Measurements from ENCODE around the gene GLCE. TPM values are rescaled to one million over a fixed set of nuclear protein-coding genes. Genes with fewer than 3 reads are reported as not detected.

The GLCE gene
- total and polyA plus RNA-seq, 4 donors: 6.8 to 26.3 (median 13.7) TPM

DNA sequence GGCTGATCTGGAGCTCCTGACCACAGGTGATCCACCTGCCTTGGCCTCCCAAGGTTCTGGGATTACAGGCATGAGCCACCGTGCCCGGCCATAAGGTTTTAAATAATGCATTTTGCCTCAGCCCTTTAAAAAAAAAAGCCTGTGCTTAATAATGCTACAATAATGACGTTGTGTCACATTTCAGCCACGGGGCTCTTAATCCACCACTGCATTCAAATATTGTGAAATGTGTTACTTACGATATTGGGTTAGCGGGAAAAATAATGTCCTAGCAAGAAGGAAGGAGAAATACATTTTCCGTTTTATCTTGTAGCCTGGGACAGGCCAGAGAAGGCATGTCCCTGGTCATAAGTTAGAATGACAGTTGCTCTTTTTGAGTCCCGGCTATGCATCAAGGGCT, 155.9 kb downstream of the GLCE start:
- DNase-seq (ENCODE audit: low spot score): no peak
- H3K9ac ChIP-seq (ENCODE audit: low read depth in 1 of 2, low read length in 2 of 2): no peak overlapping the region

GRCh38 chr15:69317392-69317841, 157.0 kb downstream of the GLCE start:
- Histone ChIP-seq H3K9me3 (ENCODE audit: control insufficient read depth in 4 of 4, low read length in 3 of 4) (no peaks in the 10 kb centered on the region), H3K9ac (ENCODE audit: low read depth in 1 of 2, low read length in 2 of 2) (no peak overlapping the region), H3K27me3 (ENCODE audit: control insufficient read depth in 4 of 4, insufficient read depth in 4 of 4, low read length in 3 of 4) (no peaks in the 10 kb centered on the region), H3K4me3 (ENCODE audit: low read depth in 1 of 3, low read length in 3 of 3) (no peak overlapping the region), H3K27ac (ENCODE audit: low read depth in 1 of 2, low read length in 2 of 2) (no peak overlapping the region), H3K36me3 (ENCODE audit: control insufficient read depth in 4 of 4, insufficient read depth in 3 of 4, low read depth in 1 of 4, low read length in 3 of 4) (no peaks in the 10 kb centered on the region), H3K4me1 (ENCODE audit: control insufficient read depth in 4 of 4, insufficient read depth in 4 of 4, low read length in 3 of 4) (no peaks in the 10 kb centered on the region)
- no peak for DNase-seq (ENCODE audit: low spot score)
- 54% methylated on average over 5 of the region's 5 CpGs for WGBS
- no peak for TF ChIP-seq FOXA1 (IDR thresholded peaks at IDR 0.05)
- TF ChIP-seq, protein P1, sequence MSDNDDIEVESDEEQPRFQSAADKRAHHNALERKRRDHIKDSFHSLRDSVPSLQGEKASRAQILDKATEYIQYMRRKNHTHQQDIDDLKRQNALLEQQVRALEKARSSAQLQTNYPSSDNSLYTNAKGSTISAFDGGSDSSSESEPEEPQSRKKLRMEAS (IDR thresholded peaks at IDR 0.05): no peak
- no peak for TF ChIP-seq RAD21 (IDR thresholded peaks at IDR 0.05)
- TF ChIP-seq RXRA (IDR thresholded peaks at IDR 0.05): no peak
- TF ChIP-seq, protein P2, sequence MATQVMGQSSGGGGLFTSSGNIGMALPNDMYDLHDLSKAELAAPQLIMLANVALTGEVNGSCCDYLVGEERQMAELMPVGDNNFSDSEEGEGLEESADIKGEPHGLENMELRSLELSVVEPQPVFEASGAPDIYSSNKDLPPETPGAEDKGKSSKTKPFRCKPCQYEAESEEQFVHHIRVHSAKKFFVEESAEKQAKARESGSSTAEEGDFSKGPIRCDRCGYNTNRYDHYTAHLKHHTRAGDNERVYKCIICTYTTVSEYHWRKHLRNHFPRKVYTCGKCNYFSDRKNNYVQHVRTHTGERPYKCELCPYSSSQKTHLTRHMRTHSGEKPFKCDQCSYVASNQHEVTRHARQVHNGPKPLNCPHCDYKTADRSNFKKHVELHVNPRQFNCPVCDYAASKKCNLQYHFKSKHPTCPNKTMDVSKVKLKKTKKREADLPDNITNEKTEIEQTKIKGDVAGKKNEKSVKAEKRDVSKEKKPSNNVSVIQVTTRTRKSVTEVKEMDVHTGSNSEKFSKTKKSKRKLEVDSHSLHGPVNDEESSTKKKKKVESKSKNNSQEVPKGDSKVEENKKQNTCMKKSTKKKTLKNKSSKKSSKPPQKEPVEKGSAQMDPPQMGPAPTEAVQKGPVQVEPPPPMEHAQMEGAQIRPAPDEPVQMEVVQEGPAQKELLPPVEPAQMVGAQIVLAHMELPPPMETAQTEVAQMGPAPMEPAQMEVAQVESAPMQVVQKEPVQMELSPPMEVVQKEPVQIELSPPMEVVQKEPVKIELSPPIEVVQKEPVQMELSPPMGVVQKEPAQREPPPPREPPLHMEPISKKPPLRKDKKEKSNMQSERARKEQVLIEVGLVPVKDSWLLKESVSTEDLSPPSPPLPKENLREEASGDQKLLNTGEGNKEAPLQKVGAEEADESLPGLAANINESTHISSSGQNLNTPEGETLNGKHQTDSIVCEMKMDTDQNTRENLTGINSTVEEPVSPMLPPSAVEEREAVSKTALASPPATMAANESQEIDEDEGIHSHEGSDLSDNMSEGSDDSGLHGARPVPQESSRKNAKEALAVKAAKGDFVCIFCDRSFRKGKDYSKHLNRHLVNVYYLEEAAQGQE (IDR thresholded peaks at IDR 0.05): no peak
- no peak for TF ChIP-seq EGR1 (IDR thresholded peaks at IDR 0.05; ENCODE audit: low read depth in 2 of 2)
- TF ChIP-seq GABPA (IDR thresholded peaks at IDR 0.05 in 1 of 2, conservative IDR thresholded peaks at IDR 0.05 in 1 of 2): no peak
- no peak for TF ChIP-seq FOXA2 (IDR thresholded peaks at IDR 0.05)
- TF ChIP-seq JUND (IDR thresholded peaks at IDR 0.05): no peak
- no peak for TF ChIP-seq ATF3 (IDR thresholded peaks at IDR 0.05)
- TF ChIP-seq TAF1 (conservative IDR thresholded peaks at IDR 0.05): no peak
- TF ChIP-seq HNF4A (conservative IDR thresholded peaks at IDR 0.05): no peak
- no peak for TF ChIP-seq HNF4G (IDR thresholded peaks at IDR 0.05)
- no peak for TF ChIP-seq NR2F2 (IDR thresholded peaks at IDR 0.05)
- no peak for TF ChIP-seq ZBTB33 (IDR thresholded peaks at IDR 0.05)
- no peak for TF ChIP-seq SP1 (IDR thresholded peaks at IDR 0.05)

More for the DNA sequence above, 155.9 kb downstream of the GLCE start:
- H3K27ac ChIP-seq (ENCODE audit: low read depth in 1 of 2, low read length in 2 of 2): no peak overlapping the region
- H3K36me3 ChIP-seq (ENCODE audit: control insufficient read depth in 4 of 4, insufficient read depth in 3 of 4, low read depth in 1 of 4, low read length in 3 of 4): no peaks in the 10 kb centered on the region
- no peak overlapping the region for H3K4me3 ChIP-seq (ENCODE audit: low read depth in 1 of 3, low read length in 3 of 3)
- no peaks in the 10 kb centered on the region for H3K4me1 ChIP-seq (ENCODE audit: control insufficient read depth in 4 of 4, insufficient read depth in 4 of 4, low read length in 3 of 4)
- no peaks in the 10 kb centered on the region for H3K9me3 ChIP-seq (ENCODE audit: control insufficient read depth in 4 of 4, low read length in 3 of 4)
- no peak for TF ChIP-seq YY1 (IDR thresholded peaks at IDR 0.05)
- TF ChIP-seq GABPA (IDR thresholded peaks at IDR 0.05 in 1 of 2, conservative IDR thresholded peaks at IDR 0.05 in 1 of 2): no peak
- no peak for TF ChIP-seq HNF4G (IDR thresholded peaks at IDR 0.05)
- no peak for TF ChIP-seq RAD21 (IDR thresholded peaks at IDR 0.05)
- no peak for TF ChIP-seq FOXA2 (IDR thresholded peaks at IDR 0.05)
- TF ChIP-seq JUND (IDR thresholded peaks at IDR 0.05): no peak
- TF ChIP-seq, protein P1 (IDR thresholded peaks at IDR 0.05): no peak
- TF ChIP-seq ZBTB33 (IDR thresholded peaks at IDR 0.05): no peak
- no peak for TF ChIP-seq HNF4A (conservative IDR thresholded peaks at IDR 0.05)
- WGBS: 84% methylated on average over 8 of the region's 8 CpGs
- H3K27me3 ChIP-seq (ENCODE audit: control insufficient read depth in 4 of 4, insufficient read depth in 4 of 4, low read length in 3 of 4): no peaks in the 10 kb centered on the region

All from liver (tissue), 9 donors.